Activated CD4-positive, alpha-beta T cell treated with anti-CD3 and anti-CD28 coated beads, Interleukin-2, amount 10 ng/mL, durations not matched to agents 7 days and 5 days (primary cell): ENCODE measurements around the gene OR13C4. TPM values are rescaled to one million over a fixed set of nuclear protein-coding genes. Genes with fewer than 3 reads are reported as not detected.

Experiments used
- CTCF ChIA-PET: fragments of 350-600 bp; sonication (Branson Sonifier 250); formaldehyde crosslinking; loops from one replicate; lab custom pipeline; 2021; ENCODE audit warnings: antibody characterized with exemption; lab: Charles Lee
- POLR2A ChIA-PET: fragments of 350-600 bp; sonication (Branson Sonifier 250); formaldehyde crosslinking; loops from one replicate; lab custom pipeline; 2021; ENCODE audit warnings: antibody characterized with exemption; lab: Charles Lee
- DNase-seq: peaks from one replicate; pipeline ENCODE4 v3.0.0-alpha.2; 2020
- H3K27ac Mint-ChIP-seq: one replicate; pipeline ENCODE4 v1.8.0; 2021; ENCODE audit warnings: mild to moderate bottlenecking, moderate library complexity, mixed read lengths
- H3K27me3 Mint-ChIP-seq: one replicate; pipeline ENCODE4 v1.8.0; 2021; ENCODE audit warnings: mixed read lengths
- H3K36me3 Mint-ChIP-seq: one replicate; pipeline ENCODE4 v1.8.0; 2021; ENCODE audit warnings: low read depth, mixed read lengths
- H3K4me1 Mint-ChIP-seq: one replicate; pipeline ENCODE4 v1.8.0; 2021; ENCODE audit warnings: mixed read lengths
- H3K4me3 Mint-ChIP-seq: one replicate; pipeline ENCODE4 v1.8.0; 2021; ENCODE audit warnings: mild to moderate bottlenecking, moderate library complexity, mixed read lengths
- H3K9me3 Mint-ChIP-seq: one replicate; pipeline ENCODE4 v1.8.0; 2021; ENCODE audit warnings: mixed read lengths
- total RNA-seq, 2 experiments: library from RNA; stranded (reverse); gene quantifications; one replicate each; pipeline ENCODE4 v1.2.3, GENCODE V29; 2021

Gene OR13C4
- total RNA-seq, 2 experiments from 2014 or later = not detected

DNA sequence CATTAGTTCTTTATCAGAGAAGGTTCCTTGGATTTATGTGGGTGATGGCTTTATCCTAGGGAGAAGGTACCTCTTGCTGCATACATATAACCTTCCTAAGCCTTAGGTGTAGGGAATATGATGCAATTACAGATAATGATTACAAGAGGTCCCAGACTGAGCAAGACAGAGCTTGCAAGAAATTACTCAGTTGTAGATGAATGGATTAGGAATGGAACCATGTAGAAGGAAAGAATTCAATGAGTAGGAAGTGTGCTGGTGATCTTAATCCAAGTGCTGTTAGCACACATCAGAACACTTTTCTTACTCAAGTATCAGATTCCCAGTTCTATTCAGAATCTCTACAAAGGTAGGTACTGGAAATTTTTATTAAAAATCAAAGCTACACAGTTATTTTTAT, 20.4 kb downstream of the OR13C4 start:
- ChIA-PET POLR2A (no interaction called here), CTCF (no interaction called here)
- H3K9me3 Mint-ChIP-seq = no peaks in the 10 kb centered on the region
- H3K27me3 Mint-ChIP-seq = no peaks in the 10 kb centered on the region
- H3K36me3 Mint-ChIP-seq = no peaks in the 10 kb centered on the region
- no peak overlapping the region for H3K27ac Mint-ChIP-seq
- no peak overlapping the region for H3K4me3 Mint-ChIP-seq
- H3K4me1 Mint-ChIP-seq = no peaks in the 10 kb centered on the region
- DNase-seq = no peak

DNA sequence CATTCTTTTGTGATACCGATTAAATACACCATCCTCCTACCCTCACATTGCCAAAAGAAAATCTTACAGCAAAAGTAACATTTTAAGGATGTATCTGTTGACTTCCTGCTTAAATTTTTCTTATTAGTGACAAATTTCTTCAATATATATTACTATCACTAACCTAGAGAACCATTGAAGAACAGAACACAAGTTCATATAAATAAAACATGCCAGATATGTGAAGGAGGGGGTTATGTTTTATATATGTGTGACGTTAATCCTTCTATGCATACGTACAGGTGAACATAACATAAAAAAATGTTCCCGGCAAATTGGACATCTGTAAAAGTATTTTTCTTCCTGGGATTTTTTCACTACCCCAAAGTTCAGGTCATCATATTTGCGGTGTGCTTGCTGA, 23.0 kb downstream of the OR13C4 start, which contains the start of gene OR13F1:
TSS of gene OR13F1 (plus strand) at position 301 of the 400 bp plus-strand sequence. CDS start at position 301, 0 bp downstream.
- Mint-ChIP-seq H3K27me3 (no peaks in the 10 kb centered on the region), H3K9me3 (no peaks in the 10 kb centered on the region), H3K4me3 (no peak within 1 kb of the TSS), H3K4me1 (no peaks in the 10 kb centered on the region), H3K36me3 (no peaks in the 10 kb centered on the region), H3K27ac (no peak within 1 kb of the TSS)
- DNase-seq = no peak
- ChIA-PET CTCF (no interaction called here), POLR2A (no interaction called here)

DNA sequence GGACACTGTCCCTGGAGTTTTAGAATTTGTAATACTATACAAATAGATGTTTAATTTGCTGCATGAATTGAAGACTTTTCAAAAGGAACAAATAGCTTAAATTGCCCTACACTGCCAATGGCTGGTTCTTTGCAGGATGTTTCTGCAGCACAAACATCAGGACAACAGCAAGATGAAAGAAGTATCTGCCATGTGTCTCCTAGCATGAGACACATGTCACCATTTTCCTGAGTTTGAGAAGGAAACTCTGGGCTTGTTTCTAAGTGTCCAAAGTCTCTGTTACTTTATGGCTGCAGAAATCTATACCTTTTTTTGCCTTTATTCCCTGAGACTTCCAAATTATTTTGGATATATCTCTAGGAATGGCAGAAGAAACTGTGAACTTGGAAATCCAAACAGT, 23.6 kb downstream of the OR13C4 start:
- Mint-ChIP-seq H3K27me3 (no peaks in the 10 kb centered on the region), H3K9me3 (no peaks in the 10 kb centered on the region), H3K4me3 (no peak overlapping the region), H3K4me1 (no peaks in the 10 kb centered on the region), H3K27ac (no peak overlapping the region), H3K36me3 (no peaks in the 10 kb centered on the region)
- DNase-seq = no peak
- ChIA-PET POLR2A (no interaction called here), CTCF (no interaction called here)

DNA sequence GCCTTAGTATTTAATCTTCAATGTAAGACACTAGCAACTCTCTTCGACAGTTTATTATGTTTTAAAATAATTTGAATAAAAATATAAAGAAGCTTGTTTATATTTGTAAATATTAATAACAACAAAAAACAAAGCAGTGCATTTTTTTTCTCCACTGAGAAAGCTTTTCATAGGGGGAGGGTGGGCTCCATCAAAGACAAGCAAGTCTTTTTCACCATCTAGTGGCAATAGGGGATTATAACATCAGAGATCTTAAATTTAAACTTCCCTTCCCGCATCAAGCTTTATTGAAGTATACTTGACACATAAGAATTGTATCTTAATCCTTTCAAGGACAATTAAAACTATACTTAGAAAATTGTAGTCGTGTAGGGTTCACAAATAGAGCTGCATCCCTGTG, 32.2 kb downstream of the OR13C4 start:
- DNase-seq = no peak
- ChIA-PET POLR2A (no interaction called here), CTCF (no interaction called here)
- Mint-ChIP-seq H3K9me3 (no peaks in the 10 kb centered on the region), H3K4me3 (no peak overlapping the region), H3K27me3 (no peaks in the 10 kb centered on the region), H3K4me1 (no peaks in the 10 kb centered on the region), H3K27ac (no peak overlapping the region), H3K36me3 (no peaks in the 10 kb centered on the region)

DNA sequence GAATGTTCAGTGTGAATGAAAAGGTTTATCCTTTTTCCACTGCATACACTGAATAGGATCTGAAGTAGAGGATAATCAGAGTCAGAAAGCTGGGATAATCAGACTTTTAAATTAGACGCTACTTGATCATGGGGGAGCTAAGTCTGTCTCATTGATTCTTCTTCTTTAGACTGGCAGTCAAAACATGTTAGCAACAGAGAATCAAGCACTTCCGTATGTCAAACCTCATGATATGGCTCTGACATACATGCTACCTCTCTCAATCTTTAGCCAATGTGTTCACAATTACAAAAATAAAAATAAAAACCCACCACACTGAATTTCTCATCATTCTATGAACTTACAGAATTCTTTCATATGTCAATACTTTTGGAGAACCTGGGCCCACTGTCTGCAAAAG, 42.0 kb downstream of the OR13C4 start:
- no peaks in the 10 kb centered on the region for H3K4me1 Mint-ChIP-seq
- POLR2A ChIA-PET = no interaction called here
- H3K27me3 Mint-ChIP-seq = no peaks in the 10 kb centered on the region
- no peak overlapping the region for H3K4me3 Mint-ChIP-seq
- DNase-seq = no peak
- CTCF ChIA-PET = no interaction called here
- no peaks in the 10 kb centered on the region for H3K9me3 Mint-ChIP-seq
- H3K27ac Mint-ChIP-seq = no peak overlapping the region
- no peaks in the 10 kb centered on the region for H3K36me3 Mint-ChIP-seq

DNA sequence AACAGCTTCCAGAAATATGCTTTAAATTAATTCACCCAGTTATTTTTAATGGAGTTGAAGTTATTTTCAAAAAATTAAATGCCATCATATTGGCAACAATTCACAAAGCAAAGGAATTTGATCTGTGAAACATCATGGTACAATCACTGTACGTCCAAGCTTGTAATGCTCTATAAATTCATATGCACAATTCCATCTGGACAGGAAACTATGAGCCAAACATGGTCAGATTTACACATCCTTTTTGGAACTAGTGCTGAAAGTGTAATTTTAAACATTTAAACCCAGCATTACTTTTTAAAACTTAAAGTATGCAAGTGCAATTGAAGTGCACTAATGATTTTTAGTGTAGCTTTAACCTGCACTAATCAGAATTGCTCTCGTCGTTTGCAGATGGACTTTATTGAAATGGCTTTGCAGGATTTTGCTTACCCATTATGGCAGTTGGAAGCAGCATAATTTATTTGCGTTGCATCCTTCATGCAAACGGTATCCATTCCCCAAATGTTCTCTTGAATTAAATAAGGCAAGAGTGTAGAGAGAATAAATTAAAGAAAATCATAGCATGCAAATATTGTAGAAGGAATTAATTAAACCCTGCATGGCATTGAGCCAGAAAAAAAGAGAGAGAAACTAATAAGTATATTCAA, 44.0 kb downstream of the OR13C4 start:
- POLR2A ChIA-PET = no interaction called here
- Mint-ChIP-seq H3K27ac (no peak overlapping the region), H3K27me3 (no peaks in the 10 kb centered on the region), H3K4me3 (no peak overlapping the region), H3K9me3 (no peaks in the 10 kb centered on the region), H3K36me3 (no peaks in the 10 kb centered on the region), H3K4me1 (no peaks in the 10 kb centered on the region)
- no peak for DNase-seq
- CTCF ChIA-PET = no interaction called here

Other genes starting within 250 kb of the OR13C4 start
- gene OR13F1, start 22.9 kb downstream of the OR13C4 start, total RNA-seq = not detected
- gene OR13C3, start 9.6 kb upstream of the OR13C4 start, total RNA-seq = not detected
- not detected for gene OR13C8, start 42.0 kb upstream of the OR13C4 start, total RNA-seq
- not detected for gene OR13C5, start 72.2 kb upstream of the OR13C4 start, total RNA-seq
- not detected for gene OR13C2, start 78.4 kb upstream of the OR13C4 start, total RNA-seq
- not detected for gene OR13C9, start 91.0 kb upstream of the OR13C4 start, total RNA-seq
- not detected for gene OR13D1, start 167.3 kb upstream of the OR13C4 start, total RNA-seq
- gene NIPSNAP3A, start 220.5 kb upstream of the OR13C4 start, total RNA-seq = 10 to 100 TPM; 20.8 to 22.4 TPM
- gene NIPSNAP3B, start 236.9 kb upstream of the OR13C4 start, total RNA-seq = under 1 TPM; 0.74 to 0.79 TPM